ENCODE results near the gene EXOC6B. TPM values are rescaled to one million over a fixed set of nuclear protein-coding genes. Genes with fewer than 3 reads are reported as not detected.

EXOC6B gene
- total RNA-seq, 4 donors from 2014 or later = 15.7 to 58.4 (median 37.9) TPM

- Histone ChIP-seq H3K4me3 (no peak overlapping the region), H3K36me3 (no peaks in the 10 kb centered on the region), H3K9me3 (no peaks in the 10 kb centered on the region), H3K4me1 (no peaks in the 10 kb centered on the region), H3K27me3 (peaks cover 5% of the 10 kb centered on the region), H3K27ac (no peak overlapping the region)
- WGBS, 2 donors (ENCODE audit: low coverage in 1 of 2) = 50 to 75% methylated on average over 1 of the region's 1 CpG
- in situ Hi-C loops (cut with MboI; ENCODE audit: low pct_ligation_motif_present in 1 of 4, low pct_unique_long_range_greater_than_20kb in 1 of 4, low sequenced_read_pairs in 3 of 4) (no loop called here), intact Hi-C loops (cut with DNase I; ENCODE audit: low total_unique reads) (no loop called here)
- TF ChIP-seq CTCF (IDR thresholded peaks at IDR 0.05) = no peak
- TF ChIP-seq EP300 (IDR thresholded peaks at IDR 0.05; ENCODE audit: low read depth) = no peak
- no peak for TF ChIP-seq POLR2AphosphoS5 (IDR thresholded peaks at IDR 0.05)
- no peak for TF ChIP-seq POLR2A (IDR thresholded peaks at IDR 0.05)
- DNase-seq = no peak
These were observed 9.6 kb upstream of the EXOC6B start for GRCh38 chr2:72835403-72835802.

- no peak for DNase-seq
- no peaks in the 10 kb centered on the region for H3K9me3 ChIP-seq
- H3K36me3 ChIP-seq = no peaks in the 10 kb centered on the region
- intact Hi-C loops (cut with DNase I; ENCODE audit: low total_unique reads) = no loop called here
- in situ Hi-C loops (cut with MboI; ENCODE audit: low pct_ligation_motif_present in 1 of 4, low pct_unique_long_range_greater_than_20kb in 1 of 4, low sequenced_read_pairs in 3 of 4) = no loop called here
- no peak overlapping the region for H3K4me3 ChIP-seq
- peaks cover 5% of the 10 kb centered on the region for H3K27me3 ChIP-seq
- no peaks in the 10 kb centered on the region for H3K4me1 ChIP-seq
- WGBS, 2 donors (ENCODE audit: low coverage in 1 of 2) = 50 to 67% methylated on average over 1 of the region's 1 CpG
- TF ChIP-seq POLR2A (IDR thresholded peaks at IDR 0.05) (no peak), CTCF (IDR thresholded peaks at IDR 0.05) (no peak), EP300 (IDR thresholded peaks at IDR 0.05; ENCODE audit: low read depth) (no peak), POLR2AphosphoS5 (IDR thresholded peaks at IDR 0.05) (no peak)
- no peak overlapping the region for H3K27ac ChIP-seq
These were observed 8.8 kb upstream of the EXOC6B start for GRCh38 chr2:72834596-72834995.

- Histone ChIP-seq H3K4me3 (no peak overlapping the region), H3K4me1 (no peaks in the 10 kb centered on the region), H3K27me3 (peaks cover 5% of the 10 kb centered on the region), H3K36me3 (no peaks in the 10 kb centered on the region), H3K27ac (no peak overlapping the region), H3K9me3 (no peaks in the 10 kb centered on the region)
- no peak for DNase-seq
- intact Hi-C loops (cut with DNase I; ENCODE audit: low total_unique reads) (no loop called here), in situ Hi-C loops (cut with MboI; ENCODE audit: low pct_ligation_motif_present in 1 of 4, low pct_unique_long_range_greater_than_20kb in 1 of 4, low sequenced_read_pairs in 3 of 4) (no loop called here)
- no peak for TF ChIP-seq CTCF (IDR thresholded peaks at IDR 0.05)
- no peak for TF ChIP-seq EP300 (IDR thresholded peaks at IDR 0.05; ENCODE audit: low read depth)
- no peak for TF ChIP-seq POLR2A (IDR thresholded peaks at IDR 0.05)
- no peak for TF ChIP-seq POLR2AphosphoS5 (IDR thresholded peaks at IDR 0.05)
- 56 to 73% methylated on average over 5 of the region's 5 CpGs for WGBS, 2 donors (ENCODE audit: low coverage in 1 of 2)
These were observed 7.4 kb upstream of the EXOC6B start for GRCh38 chr2:72833084-72833714.

- Histone ChIP-seq H3K4me1 (no peaks in the 10 kb centered on the region), H3K27me3 (peaks cover 5% of the 10 kb centered on the region), H3K36me3 (no peaks in the 10 kb centered on the region), H3K4me3 (no peak overlapping the region), H3K9me3 (no peaks in the 10 kb centered on the region), H3K27ac (no peak overlapping the region)
- WGBS, 2 donors (ENCODE audit: low coverage in 1 of 2) = 74 to 81% methylated on average over 3 of the region's 3 CpGs
- in situ Hi-C loops (cut with MboI; ENCODE audit: low pct_ligation_motif_present in 1 of 4, low pct_unique_long_range_greater_than_20kb in 1 of 4, low sequenced_read_pairs in 3 of 4) = no loop called here
- no peak for DNase-seq
- intact Hi-C loops (cut with DNase I; ENCODE audit: low total_unique reads) = no loop called here
- TF ChIP-seq POLR2A (IDR thresholded peaks at IDR 0.05) (no peak), EP300 (IDR thresholded peaks at IDR 0.05; ENCODE audit: low read depth) (no peak), CTCF (IDR thresholded peaks at IDR 0.05) (no peak), POLR2AphosphoS5 (IDR thresholded peaks at IDR 0.05) (no peak)
These were observed 4.4 kb upstream of the EXOC6B start for GRCh38 chr2:72830273-72830672.
